Measurements from ENCODE around the gene NFKBIA. TPM values are rescaled to one million over a fixed set of nuclear protein-coding genes. Genes with fewer than 3 reads are reported as not detected.
A peak's percentile ranks its signal among the peaks of the same experiment; 100 is the strongest.

Gene NFKBIA
- polyA plus RNA-seq, 2 of the 4 experiments (the other 2 are of a cell fraction): 65.0 to 115 TPM

DNA sequence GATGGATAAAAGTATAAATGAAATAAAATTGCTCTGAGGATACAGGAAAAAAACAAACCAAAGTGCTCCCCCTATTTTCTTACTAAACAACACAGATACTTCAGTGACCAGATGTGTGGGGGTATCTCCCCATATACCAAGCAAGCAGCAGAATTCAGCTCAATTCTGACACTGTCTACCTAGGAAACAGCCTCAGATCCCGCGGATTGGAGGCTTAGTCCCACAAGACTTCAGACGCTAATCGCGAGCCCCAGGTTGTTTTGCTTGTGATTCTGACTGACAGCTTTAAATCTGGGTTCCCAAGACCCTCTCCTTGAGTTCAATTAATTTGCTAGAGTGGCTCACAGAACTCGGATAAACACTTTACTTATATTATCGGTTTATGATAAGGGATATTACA lies 17.3 kb downstream of the NFKBIA start (continued):
- TF ChIP-seq, protein P1, sequence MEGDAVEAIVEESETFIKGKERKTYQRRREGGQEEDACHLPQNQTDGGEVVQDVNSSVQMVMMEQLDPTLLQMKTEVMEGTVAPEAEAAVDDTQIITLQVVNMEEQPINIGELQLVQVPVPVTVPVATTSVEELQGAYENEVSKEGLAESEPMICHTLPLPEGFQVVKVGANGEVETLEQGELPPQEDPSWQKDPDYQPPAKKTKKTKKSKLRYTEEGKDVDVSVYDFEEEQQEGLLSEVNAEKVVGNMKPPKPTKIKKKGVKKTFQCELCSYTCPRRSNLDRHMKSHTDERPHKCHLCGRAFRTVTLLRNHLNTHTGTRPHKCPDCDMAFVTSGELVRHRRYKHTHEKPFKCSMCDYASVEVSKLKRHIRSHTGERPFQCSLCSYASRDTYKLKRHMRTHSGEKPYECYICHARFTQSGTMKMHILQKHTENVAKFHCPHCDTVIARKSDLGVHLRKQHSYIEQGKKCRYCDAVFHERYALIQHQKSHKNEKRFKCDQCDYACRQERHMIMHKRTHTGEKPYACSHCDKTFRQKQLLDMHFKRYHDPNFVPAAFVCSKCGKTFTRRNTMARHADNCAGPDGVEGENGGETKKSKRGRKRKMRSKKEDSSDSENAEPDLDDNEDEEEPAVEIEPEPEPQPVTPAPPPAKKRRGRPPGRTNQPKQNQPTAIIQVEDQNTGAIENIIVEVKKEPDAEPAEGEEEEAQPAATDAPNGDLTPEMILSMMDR (IDR thresholded peaks at IDR 0.05): no peak
- TF ChIP-seq HOXB13 (CRISPR knock-in tag; IDR thresholded peaks at IDR 0.05; ENCODE audit: low read depth): no peak

DNA sequence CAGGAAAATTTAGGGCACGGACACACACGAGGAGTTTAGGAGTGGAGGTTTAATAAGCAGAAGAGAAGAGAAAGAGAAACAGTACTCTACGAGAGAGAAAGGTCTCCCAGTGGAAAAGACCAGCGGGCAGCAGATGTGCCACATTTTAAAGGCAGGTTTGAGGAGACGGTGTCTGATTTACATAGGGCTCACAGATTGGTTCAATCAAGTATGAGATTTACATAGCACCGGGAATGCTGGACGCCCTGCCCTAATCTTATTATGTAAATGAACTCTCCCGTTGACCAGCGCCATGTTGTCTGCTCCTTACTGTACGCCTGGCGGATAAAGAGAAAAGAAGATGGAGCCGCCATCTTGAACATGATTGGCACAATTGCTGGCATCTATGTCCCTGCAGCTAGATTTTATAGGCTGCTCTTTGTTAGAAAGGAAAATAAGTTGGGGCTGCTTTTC lies 17.9 kb downstream of the NFKBIA start:
- Histone ChIP-seq H3K4me3 (no peak overlapping the region), H3K27ac (peak overlapping the region; percentile 89 to 97; a peak in 5 of 6 replicates), H3K4me2 (no peak overlapping the region), H3K9me3 (no peaks in the 10 kb centered on the region), H3K4me1 (peaks cover 46% of the 10 kb centered on the region)
- FAIRE-seq (no peak), ATAC-seq (no peak), DNase-seq (ENCODE audit: low read depth in 1 of 2, low spot score in 1 of 2) (no peak)
- no peak for TF ChIP-seq POLR2AphosphoS2 (conservative IDR thresholded peaks at IDR 0.05; ENCODE audit: low read length)
- TF ChIP-seq, protein P2, sequence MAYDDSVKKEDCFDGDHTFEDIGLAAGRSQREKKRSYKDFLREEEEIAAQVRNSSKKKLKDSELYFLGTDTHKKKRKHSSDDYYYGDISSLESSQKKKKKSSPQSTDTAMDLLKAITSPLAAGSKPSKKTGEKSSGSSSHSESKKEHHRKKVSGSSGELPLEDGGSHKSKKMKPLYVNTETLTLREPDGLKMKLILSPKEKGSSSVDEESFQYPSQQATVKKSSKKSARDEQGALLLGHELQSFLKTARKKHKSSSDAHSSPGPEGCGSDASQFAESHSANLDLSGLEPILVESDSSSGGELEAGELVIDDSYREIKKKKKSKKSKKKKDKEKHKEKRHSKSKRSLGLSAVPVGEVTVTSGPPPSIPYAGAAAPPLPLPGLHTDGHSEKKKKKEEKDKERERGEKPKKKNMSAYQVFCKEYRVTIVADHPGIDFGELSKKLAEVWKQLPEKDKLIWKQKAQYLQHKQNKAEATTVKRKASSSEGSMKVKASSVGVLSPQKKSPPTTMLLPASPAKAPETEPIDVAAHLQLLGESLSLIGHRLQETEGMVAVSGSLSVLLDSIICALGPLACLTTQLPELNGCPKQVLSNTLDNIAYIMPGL (CRISPR knock-in tag; IDR thresholded peaks at IDR 0.05; ENCODE audit: borderline replicate concordance): no peak
- no peak for TF ChIP-seq CBX2 (IDR thresholded peaks at IDR 0.05; ENCODE audit: borderline replicate concordance, low read depth)
- no peak for TF ChIP-seq ZNF302 (CRISPR knock-in tag; IDR thresholded peaks at IDR 0.05)
- no peak for TF ChIP-seq ESRRA (IDR thresholded peaks at IDR 0.05; ENCODE audit: borderline replicate concordance, low read length)
- TF ChIP-seq, protein P3, sequence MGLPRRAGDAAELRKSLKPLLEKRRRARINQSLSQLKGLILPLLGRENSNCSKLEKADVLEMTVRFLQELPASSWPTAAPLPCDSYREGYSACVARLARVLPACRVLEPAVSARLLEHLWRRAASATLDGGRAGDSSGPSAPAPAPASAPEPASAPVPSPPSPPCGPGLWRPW (IDR thresholded peaks at IDR 0.05): no peak
- TF ChIP-seq, protein P4, sequence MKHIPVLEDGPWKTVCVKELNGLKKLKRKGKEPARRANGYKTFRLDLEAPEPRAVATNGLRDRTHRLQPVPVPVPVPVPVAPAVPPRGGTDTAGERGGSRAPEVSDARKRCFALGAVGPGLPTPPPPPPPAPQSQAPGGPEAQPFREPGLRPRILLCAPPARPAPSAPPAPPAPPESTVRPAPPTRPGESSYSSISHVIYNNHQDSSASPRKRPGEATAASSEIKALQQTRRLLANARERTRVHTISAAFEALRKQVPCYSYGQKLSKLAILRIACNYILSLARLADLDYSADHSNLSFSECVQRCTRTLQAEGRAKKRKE (CRISPR knock-in tag; IDR thresholded peaks at IDR 0.05; ENCODE audit: low read depth): no peak
- TF ChIP-seq TFCP2L1 (CRISPR knock-in tag; IDR thresholded peaks at IDR 0.05): no peak
- no peak for TF ChIP-seq GATA3 (IDR thresholded peaks at IDR 0.05; ENCODE audit: borderline replicate concordance)
- no peak for TF ChIP-seq MYC (IDR thresholded peaks at IDR 0.05; ENCODE audit: borderline replicate concordance, low read length)
- no peak for TF ChIP-seq CBX8 (IDR thresholded peaks at IDR 0.05)
- TF ChIP-seq HOXB5 (CRISPR knock-in tag; IDR thresholded peaks at IDR 0.05): no peak
- TF ChIP-seq SMC3 (IDR thresholded peaks at IDR 0.05): no peak
- TF ChIP-seq HOXB13 (CRISPR knock-in tag; IDR thresholded peaks at IDR 0.05; ENCODE audit: low read depth): no peak
- TF ChIP-seq NPAS2 (CRISPR knock-in tag; IDR thresholded peaks at IDR 0.05; ENCODE audit: borderline replicate concordance): no peak
- no peak for TF ChIP-seq EHMT2 (IDR thresholded peaks at IDR 0.05; ENCODE audit: low read depth)
- TF ChIP-seq SREBF2 (IDR thresholded peaks at IDR 0.05): no peak
- TF ChIP-seq, protein P5, sequence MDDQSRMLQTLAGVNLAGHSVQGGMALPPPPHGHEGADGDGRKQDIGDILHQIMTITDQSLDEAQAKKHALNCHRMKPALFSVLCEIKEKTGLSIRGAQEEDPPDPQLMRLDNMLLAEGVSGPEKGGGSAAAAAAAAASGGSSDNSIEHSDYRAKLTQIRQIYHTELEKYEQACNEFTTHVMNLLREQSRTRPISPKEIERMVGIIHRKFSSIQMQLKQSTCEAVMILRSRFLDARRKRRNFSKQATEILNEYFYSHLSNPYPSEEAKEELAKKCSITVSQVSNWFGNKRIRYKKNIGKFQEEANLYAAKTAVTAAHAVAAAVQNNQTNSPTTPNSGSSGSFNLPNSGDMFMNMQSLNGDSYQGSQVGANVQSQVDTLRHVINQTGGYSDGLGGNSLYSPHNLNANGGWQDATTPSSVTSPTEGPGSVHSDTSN (IDR thresholded peaks at IDR 0.05): no peak
- TF ChIP-seq, protein P6, sequence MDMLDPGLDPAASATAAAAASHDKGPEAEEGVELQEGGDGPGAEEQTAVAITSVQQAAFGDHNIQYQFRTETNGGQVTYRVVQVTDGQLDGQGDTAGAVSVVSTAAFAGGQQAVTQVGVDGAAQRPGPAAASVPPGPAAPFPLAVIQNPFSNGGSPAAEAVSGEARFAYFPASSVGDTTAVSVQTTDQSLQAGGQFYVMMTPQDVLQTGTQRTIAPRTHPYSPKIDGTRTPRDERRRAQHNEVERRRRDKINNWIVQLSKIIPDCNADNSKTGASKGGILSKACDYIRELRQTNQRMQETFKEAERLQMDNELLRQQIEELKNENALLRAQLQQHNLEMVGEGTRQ (IDR thresholded peaks at IDR 0.05): no peak
- no peak for TF ChIP-seq HEYL (CRISPR knock-in tag; IDR thresholded peaks at IDR 0.05)
- ChIA-PET CTCF (interaction anchor here (1.1 to 1.5 kb wide), 4 partner anchors 9 to 157 kb away, joined by 3 to 4 read pairs (median 4); partner anchors contain the start of gene NFKBIA), POLR2A (no interaction called here)
- WGBS (ENCODE audit: missing lambda C conversion rate): 93% methylated on average over 12 of the region's 12 CpGs

All from A549 (cell line).